AG09319 (cell line): Measurements from ENCODE around the gene CD3D.

ENCODE experiments used
- DNase-seq: peaks from one replicate; pipeline ENCODE4 v3.0.0-alpha.2; 2010; ENCODE audit warnings: low read depth; ENCODE audit errors: extremely low read depth
- CTCF ChIP-seq: IDR thresholded peaks from 2 replicates; pipeline ENCODE4 v1.5.1; 2011; ENCODE audit warnings: low read depth, mild to moderate bottlenecking, inconsistent platforms, low read length, moderate library complexity

The CD3D gene

GRCh38 chr11:118339281-118339961, 3.1 kb downstream of the CD3D start:
- DNase-seq = no peak
- no peak for TF ChIP-seq CTCF

GRCh38 chr11:118338637-118339061, 3.9 kb downstream of the CD3D start:
- no peak for DNase-seq
- TF ChIP-seq CTCF = no peak

DNA sequence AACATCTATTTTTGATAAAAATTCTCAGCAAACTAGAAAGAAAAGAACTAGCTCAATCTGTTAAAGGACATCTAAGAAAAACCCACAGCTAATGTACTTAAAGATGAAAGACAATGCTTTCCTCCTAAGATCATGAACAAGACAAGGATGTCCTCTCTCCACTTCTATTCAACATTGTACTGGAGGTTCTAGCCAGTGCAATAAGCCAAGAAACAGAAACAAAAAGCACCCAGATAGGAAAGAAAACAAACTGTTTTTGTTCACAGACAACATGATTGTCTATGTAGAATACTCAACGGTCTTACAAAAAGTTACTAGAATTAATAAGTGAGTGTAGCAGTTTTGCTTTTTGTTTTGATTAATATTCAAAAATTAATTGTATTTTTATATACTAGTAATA, 7.8 kb downstream of the CD3D start:
- TF ChIP-seq CTCF = no peak
- DNase-seq = no peak

DNA sequence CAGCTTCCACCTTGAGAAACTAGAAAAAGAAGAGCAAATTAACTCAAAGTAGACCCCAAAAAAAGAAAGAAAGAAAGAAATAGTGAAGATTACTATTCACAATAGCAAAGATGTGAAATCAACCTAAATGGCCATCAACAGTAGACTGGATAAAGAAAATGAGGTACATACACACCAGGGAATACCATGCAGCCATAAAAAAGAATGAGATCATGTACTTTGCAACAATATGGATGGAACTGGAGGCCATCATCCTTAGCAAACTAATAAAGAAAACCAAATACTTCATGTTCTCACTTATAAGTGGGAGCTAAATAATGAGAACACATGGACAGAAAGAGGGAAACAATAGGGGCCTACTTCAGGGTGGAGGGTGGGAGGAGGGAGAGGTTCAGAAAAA, 13.8 kb downstream of the CD3D start:
- TF ChIP-seq CTCF = no peak
- DNase-seq = no peak

DNA sequence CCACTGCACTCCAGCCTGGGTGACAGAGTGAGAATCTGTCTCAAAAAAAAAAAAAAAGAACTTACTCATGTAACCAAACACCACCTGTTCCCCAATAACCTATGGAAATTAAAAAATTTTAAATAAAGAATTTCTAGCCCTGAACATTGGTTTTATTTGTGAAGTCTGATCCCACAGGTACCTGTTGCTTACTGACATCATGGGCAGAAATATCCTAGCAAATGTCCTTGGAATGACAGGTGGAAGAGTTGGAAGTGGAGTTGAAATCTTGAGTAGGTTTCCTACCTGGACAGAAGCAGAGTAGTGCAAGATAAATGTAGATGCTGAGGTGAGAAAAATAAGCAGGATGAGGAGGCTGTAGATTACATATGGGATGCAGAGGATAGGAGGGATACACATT, 17.2 kb downstream of the CD3D start:
- no peak for DNase-seq
- TF ChIP-seq CTCF = no peak

GRCh38 chr11:118322721-118323120, 19.8 kb downstream of the CD3D start:
- DNase-seq = no peak
- TF ChIP-seq CTCF = no peak

DNA sequence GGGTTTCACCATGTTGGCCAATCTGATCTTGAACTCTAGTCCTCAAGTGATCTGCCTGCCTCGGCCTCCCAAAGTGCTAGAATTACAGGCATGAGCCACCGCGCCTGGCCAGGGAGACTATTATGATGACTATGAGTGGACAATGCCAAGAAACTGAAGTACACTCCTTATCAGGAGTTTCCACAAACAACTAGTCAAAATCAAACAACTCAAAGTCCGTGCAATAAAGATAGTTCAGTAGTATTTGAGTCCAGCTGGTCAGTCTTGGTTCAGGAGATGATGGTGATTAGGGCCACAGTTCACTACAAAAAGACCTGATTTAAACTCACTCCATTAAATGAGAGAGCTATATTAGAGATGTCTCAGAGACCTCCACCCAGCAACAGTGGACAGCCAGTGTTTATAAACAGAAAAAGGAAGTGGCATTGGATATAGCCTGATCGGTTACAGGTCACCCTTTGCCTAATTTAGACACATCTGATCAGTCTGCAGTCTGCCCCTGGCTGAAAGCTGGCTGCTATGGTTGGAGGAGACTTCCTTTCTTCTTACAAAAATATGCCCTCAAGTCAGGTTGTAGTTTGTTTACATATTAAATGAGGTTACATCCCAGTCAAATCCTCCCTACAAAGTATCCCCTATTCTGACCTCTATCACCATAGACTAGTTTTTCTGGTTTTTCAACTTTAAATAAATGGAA, 21.0 kb downstream of the CD3D start:
- DNase-seq = no peak
- no peak for TF ChIP-seq CTCF
